HG03469 (cell line): ENCODE data around the gene SSR3.
"Not testable (repeated sequence)": the region's sequence is repeated elsewhere in the genome, so short reads cannot be mapped to it uniquely, and the experiment has no call there.

Source experiments
- ATAC-seq: cut with Tn5 transposase; IDR thresholded peaks from one replicate; pipeline ENCODE4 v1.9.1; 2021; ENCODE audit warnings: mild to moderate bottlenecking, moderate library complexity, moderate number of reproducible peaks; ENCODE audit not compliant: unreplicated experiment

The SSR3 gene

GRCh38 chr3:156576651-156577348 is 21.9 kb upstream of the SSR3 start:
- ATAC-seq, result no peak

DNA sequence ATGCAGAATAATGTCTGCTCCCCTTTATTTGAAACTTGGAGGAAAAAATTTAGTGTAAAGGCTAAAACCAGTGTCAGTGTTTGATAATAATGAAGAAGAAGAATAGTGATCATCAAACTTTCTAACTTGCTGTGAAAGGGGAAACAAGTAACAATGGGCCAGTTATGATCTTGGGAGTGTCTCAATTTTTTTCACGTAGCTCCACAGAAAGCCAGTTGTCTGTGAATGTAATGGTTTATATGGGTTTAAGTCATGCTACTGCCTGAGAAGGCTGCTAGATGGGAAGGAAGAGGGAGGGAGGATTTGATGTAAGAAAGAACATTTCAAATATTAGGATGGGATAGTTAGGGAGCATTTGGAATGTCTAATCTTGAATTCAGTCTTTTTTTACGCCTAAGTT is 21.1 kb upstream of the SSR3 start:
- no peak for ATAC-seq

- no peak for ATAC-seq
Measured at GRCh38 chr3:156575641-156576040, 20.7 kb upstream of the SSR3 start.

- ATAC-seq, result not testable (repeated sequence)
Measured at GRCh38 chr3:156569881-156570280, 15.0 kb upstream of the SSR3 start.

DNA sequence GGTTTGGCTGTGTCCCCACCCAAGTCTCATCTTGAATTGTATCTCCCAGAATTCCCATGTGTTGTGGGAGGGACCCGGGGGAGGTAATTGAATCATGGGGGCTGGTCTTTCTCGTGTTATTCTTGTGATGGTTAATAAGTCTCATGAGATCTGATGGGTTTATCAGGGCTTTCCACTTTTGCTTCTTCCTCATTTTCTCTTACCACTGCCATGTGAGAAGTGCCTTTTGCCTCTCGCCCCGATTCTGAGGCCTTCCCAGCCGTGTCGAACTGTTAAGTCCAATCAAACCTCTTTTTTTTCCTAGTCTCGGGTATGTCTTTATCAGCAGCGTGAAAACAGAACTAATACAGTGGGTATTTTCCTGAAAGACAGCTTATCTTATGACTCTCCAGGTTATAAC is 14.1 kb upstream of the SSR3 start:
- not testable (repeated sequence) for ATAC-seq

DNA sequence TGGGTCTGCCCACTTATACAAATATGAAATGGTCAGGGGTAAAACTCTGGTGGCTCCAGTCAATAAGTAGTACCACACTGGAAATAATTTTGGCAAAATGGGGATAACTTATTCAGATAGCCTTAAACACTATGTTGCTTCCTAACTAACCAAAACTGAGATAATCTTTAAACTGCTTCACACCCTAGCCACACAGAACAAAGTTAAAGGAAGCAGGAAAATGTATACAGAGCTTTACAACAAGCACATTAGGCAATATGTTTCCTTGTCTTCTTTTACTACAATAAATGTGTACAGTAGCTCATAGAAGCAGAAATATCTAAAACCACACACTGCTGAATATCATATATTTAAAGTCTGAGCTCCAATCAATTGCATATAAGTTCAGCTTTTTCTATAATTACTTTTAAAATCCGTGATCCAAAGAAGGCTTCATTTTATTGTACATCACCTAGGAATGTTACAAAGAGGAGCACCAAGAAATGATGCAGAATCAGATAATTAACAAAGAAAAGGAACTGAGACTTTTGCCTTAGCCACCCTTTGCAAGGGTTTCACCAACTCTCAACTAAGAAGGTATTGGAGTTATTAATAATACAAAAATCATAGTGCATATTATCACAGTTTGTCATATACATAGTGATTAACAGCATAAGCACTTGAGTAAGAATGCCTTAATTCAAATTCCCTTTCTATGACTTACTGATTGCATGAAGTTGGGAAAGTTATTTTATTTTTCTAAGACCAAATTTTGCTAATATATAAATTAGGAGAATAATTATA is 9.2 kb upstream of the SSR3 start:
- ATAC-seq, result no peak

DNA sequence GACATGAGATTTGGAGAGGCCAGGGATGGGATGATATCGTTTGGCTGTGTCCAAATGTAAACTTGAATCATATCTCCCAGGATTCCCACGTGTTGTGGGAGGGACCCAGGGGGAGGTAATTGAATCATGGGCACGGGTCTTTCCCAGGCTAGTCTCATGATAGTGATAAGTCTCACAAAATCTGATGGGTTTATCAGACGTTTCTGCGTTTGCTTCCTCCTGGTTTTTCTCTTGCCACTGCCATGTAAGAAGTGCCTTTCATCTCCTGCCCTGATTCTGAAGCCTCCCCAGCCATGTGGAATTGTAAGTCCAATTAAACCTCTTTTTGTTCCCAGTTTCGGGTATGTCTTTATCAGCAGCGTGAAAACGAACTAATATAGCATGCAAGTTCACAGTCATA is 7.6 kb upstream of the SSR3 start:
- not testable (repeated sequence) for ATAC-seq

- ATAC-seq, result no peak
Measured at GRCh38 chr3:156561533-156561932, 6.6 kb upstream of the SSR3 start.

DNA sequence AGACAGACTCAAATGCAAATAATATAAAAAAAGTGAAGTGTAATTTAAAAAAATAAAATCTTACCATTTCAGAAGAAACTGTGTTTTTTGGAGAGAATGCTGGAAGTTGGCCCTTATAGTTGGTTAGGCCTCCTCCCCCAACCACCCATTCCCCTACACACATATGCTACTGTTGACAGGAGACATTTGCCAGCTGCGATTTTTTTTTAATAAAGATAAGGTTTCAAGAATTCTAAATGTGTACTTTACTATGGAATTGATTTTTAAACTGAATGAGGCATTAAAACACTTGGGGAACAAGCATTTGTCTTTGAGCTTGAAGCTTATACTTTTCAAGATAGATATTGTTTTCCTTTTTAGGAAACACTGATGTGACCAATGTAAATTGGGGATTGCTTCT is 4.4 kb upstream of the SSR3 start:
- no peak for ATAC-seq

DNA sequence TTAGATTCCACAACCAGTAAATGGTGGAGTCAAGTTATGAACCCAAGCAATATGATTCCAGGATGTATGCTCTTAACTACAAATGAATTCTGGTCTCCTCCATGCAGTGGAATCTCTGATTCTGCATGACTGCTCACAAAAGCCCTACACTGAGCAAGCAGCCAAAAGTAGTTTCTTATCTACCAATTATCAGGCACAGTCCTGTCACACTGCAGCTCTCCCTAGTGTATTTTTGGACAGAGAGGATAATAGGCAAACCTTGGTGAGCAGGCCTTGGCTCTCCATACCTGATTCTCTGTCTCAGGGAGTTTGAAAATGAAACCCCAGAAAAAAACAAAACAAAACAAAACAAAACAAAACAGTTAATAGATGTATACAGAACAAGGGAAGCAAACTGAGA is 3.5 kb upstream of the SSR3 start:
- no peak for ATAC-seq

GRCh38 chr3:156554515-156554841 is 439 bp downstream of the SSR3 start:
- no peak for ATAC-seq

DNA sequence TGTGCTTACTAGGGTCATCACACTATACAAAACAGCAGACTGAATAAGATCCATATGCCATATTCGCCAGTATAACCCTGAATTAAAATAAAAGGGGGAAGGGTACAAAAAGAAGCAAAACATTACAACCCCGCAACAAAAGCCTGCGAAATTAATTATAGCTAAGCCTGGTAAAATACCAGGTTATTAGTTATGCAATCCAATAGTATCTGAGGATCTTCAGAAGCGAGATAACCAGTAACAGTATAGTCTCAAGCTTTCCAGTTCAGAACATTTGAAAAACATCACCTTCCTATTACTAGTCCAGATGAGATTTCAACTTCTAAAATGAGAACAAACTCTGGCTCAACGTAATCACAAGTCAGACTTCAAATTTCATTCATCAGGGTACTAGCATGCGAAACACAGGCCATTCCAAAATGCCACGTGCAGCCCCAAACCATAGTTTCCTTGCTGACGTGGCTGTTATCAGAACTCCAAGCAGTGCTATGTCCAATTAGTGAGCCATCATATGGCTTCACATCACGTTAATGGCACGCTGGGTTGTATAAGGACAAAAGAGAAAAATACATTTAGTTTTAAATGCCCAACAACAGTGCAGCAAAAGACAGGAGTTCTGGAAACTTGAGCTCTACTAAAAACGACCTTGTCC is 1.1 kb downstream of the SSR3 start:
- ATAC-seq, result no peak

GRCh38 chr3:156552973-156553372 is 1.9 kb downstream of the SSR3 start:
- no peak for ATAC-seq

- no peak for ATAC-seq
Measured at GRCh38 chr3:156551746-156552145, 3.2 kb downstream of the SSR3 start.

DNA sequence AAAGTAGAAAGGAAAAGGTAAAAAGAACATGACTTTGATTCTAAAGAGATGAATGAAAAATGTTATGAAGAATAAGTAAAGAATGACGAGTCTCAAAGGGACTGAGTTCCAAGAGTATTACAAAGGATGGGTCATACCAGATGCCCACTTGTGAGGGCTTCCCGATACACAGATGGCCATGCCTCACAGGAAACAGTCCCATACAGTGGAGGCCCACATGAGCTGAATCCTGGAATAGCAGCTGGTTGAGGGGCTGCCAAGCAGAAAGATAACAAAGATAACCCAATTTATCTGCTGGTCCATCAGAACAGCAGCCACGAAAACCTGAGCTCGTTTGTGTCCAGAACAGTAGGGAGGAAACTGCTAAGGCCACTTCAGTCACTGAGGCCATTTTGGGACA is 3.7 kb downstream of the SSR3 start:
- ATAC-seq, result no peak

DNA sequence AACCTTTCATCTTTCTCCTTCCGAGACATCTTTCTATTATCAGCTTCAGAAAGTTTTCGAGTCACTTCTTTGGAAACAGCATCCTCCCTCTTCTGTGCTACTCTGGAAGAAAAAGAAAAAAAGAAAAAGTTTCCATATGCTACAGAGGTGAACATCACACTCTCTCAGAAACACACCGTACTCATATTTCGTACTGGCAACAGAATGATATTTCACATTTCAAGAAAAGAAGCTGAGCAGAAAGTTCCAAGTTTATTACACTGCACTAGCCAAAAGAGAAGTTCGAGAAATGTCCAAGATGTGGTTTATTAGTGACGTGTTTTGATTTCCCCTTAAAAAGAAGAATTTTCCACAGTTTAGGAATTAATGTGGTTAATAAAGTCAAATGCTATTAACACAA is 6.0 kb downstream of the SSR3 start:
- no peak for ATAC-seq

GRCh38 chr3:156548041-156548687 is 6.8 kb downstream of the SSR3 start:
- no peak for ATAC-seq

GRCh38 chr3:156547637-156548036 is 7.3 kb downstream of the SSR3 start:
- ATAC-seq, result no peak

- ATAC-seq, result no peak
Measured at GRCh38 chr3:156543043-156543555, 11.8 kb downstream of the SSR3 start.

GRCh38 chr3:156542101-156543042 is 12.5 kb downstream of the SSR3 start:
- ATAC-seq, result no peak
